HepG2 (cell line): Measurements from ENCODE around the gene CCDC18.

ENCODE experiments used
- EP300 ChIP-seq, 3 experiments: sonication (generic) in 1 of 3; formaldehyde crosslinking in 1 of 3; IDR thresholded peaks; 2 replicates each; pipeline versions ENCODE4 v1.5.1 to v1.6.1; 2011 to 2020; ENCODE audit warnings: low read depth in 2 of 3, low read length in 2 of 3, borderline replicate concordance in 1 of 3, improper control_type of control experiment in 1 of 3, mild to moderate bottlenecking in 1 of 3, missing genetic modification reagents in 1 of 3, moderate library complexity in 1 of 3
- TBP ChIP-seq: sonication (generic); formaldehyde crosslinking; IDR thresholded peaks from 2 replicates; pipeline ENCODE4 v1.5.0; 2020; ENCODE audit warnings: missing genetic modification reagents
- TP53 ChIP-seq: sonication (generic); formaldehyde crosslinking; conservative IDR thresholded peaks from 2 replicates; pipeline ENCODE4 v1.4.0; 2020; ENCODE audit warnings: missing genetic modification reagents

DNA sequence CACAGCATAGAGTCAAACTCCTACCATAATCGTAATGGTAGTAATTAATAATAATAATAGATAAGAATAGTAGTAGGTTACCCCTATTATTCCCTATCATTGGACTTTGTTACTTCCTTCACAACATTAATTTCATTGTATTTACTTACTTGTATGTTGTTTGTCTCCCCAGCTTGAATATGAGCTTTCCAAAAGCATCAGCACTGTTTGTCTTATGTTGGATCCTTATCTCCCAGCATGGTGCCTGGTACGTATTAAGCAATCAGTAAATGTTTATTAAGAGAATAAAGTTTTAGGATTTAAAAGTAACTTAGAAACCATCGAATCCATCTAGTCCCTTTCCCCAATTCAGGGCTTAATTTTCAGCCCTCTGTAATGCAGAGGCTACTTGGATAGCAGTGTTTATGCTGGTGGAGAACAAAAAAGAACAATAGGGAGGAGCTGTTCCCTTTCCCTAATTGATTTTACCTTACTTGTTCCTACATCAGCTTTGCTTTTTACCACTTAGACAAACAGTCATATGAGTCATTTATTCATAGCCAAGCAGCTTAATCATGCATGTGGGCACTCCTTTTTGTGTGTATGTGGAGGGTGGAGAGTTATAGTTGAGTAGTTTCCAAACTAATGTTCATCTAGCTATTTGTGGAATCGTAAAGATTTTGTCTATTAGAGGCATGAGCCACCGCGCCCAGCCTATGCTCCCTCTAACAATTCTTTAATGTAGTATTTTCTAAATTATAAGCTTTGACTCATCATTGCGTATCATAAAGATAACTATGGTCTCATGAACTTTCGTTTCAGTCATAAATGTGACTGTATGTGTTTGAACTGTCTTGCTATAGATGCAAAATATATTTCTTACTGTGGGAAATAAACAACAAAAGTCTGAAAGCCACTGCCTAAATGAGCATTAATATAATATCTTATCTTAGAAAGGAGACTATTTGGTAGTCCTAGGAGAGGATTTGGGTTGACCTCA is 144.3 kb downstream of the CCDC18 start:
- TF ChIP-seq EP300 (IDR thresholded peaks at IDR 0.05; ENCODE audit: low read depth in 2 of 2, low read length in 2 of 2) (no peak), EP300 (CRISPR knock-in tag; IDR thresholded peaks at IDR 0.05; ENCODE audit: borderline replicate concordance) (no peak), TP53 (no peak), TBP (no peak)
